IPS-15b (cell line): ENCODE data around the gene CFAP53.
"Not testable (repeated sequence)": the region's sequence is repeated elsewhere in the genome, so short reads cannot be mapped to it uniquely, and the experiment has no call there.

ENCODE experiments used
- H3K27me3 ChIP-seq: one replicate; pipeline ENCODE4 v1.6.1; 2013; ENCODE audit warnings: low read length; ENCODE audit not compliant: control insufficient read depth, insufficient read depth
- H3K36me3 ChIP-seq: one replicate; pipeline ENCODE4 v1.6.1; 2013; ENCODE audit warnings: low read length; ENCODE audit not compliant: control insufficient read depth, insufficient read depth
- H3K4me1 ChIP-seq: one replicate; pipeline ENCODE4 v1.6.1; 2013; ENCODE audit warnings: mild to moderate bottlenecking, low read length; ENCODE audit not compliant: control insufficient read depth, insufficient read depth
- H3K4me3 ChIP-seq: one replicate; pipeline ENCODE4 v1.5.1; 2013; ENCODE audit warnings: low read depth, low read length
- H3K9ac ChIP-seq: one replicate; pipeline ENCODE4 v1.6.1; 2013; ENCODE audit warnings: low read depth, mild to moderate bottlenecking, low read length
- H3K9me3 ChIP-seq: one replicate; pipeline ENCODE4 v1.6.1; 2013; ENCODE audit warnings: mild to moderate bottlenecking, low read length; ENCODE audit not compliant: control insufficient read depth, insufficient read depth

CFAP53 gene

DNA sequence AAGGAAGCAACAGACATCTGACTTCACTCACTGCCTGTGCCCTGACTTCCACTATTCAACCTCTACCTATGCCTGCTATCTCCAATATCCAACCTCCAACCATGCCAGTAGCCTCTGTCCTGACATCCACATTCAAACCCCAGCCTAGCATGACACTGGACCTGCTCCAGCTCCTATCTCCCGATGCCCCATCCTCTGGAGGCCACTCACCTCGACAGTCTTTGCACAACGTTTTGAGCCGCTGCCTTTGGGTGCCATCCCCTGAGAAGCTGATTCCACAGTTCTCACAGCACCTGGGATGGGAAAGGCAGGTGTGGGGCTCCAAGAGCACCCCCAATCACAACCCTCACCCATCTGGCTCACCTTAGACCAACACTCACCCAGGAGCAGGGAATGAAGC is 10.2 kb upstream of the CFAP53 start:
- no peaks in the 10 kb centered on the region for H3K9me3 ChIP-seq
- H3K4me1 ChIP-seq: peaks cover 5% of the 10 kb centered on the region
- H3K36me3 ChIP-seq: peaks cover 50% of the 10 kb centered on the region
- H3K27me3 ChIP-seq: no peaks in the 10 kb centered on the region
- no peak overlapping the region for H3K4me3 ChIP-seq
- H3K9ac ChIP-seq: no peak overlapping the region

DNA sequence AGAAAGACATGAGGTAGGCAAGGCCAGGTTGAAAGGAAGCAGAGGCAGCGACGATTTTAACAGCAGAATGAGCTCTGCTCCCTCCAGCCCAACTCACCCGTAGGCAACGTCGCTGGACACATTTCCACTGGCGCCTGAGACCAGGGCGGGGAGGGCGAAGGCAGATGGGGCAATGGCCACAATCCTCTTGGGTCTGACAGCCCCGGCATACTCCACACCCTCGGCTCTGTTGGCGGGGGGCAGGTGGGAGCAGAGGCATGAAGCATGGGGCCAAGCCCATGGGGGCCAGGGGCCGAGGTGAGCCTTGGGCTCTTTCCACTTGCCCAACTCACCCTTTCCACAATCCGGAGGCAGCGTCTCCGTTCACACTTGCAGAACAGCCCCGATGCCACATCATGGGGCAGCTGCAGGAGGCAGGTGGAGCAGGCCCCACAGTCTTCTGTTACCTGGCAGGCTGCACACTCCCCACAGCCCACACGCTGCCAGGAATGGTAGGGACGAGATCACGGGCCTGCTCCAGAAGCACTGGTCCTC is 9.3 kb upstream of the CFAP53 start:
- no peaks in the 10 kb centered on the region for H3K27me3 ChIP-seq
- H3K36me3 ChIP-seq: peaks cover 50% of the 10 kb centered on the region
- H3K9me3 ChIP-seq: no peaks in the 10 kb centered on the region
- H3K4me3 ChIP-seq: no peak overlapping the region
- H3K4me1 ChIP-seq: peaks cover 4% of the 10 kb centered on the region
- H3K9ac ChIP-seq: no peak overlapping the region

DNA sequence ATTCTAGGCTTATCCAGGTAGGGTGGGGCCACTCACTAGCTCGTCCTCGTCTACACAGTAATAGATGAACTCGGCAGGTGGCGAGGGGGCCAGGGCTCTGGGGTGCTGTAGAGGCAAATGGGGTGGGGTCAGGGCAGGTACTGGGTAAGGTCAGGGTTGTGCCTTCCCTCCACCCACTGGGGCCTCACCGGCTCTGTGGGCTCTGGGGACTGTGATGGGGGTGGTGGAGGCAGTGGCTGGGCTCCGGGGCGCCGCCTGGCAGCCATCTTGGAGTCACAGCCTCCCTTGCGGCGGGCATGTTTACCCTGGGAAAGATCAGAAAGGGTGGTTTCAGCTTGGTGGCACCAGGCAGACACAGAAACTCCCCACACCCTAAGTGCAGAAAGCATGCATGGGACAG is 8.6 kb upstream of the CFAP53 start:
- Histone ChIP-seq H3K4me3 (no peak overlapping the region), H3K36me3 (peaks cover 52% of the 10 kb centered on the region), H3K27me3 (no peaks in the 10 kb centered on the region), H3K4me1 (no peaks in the 10 kb centered on the region), H3K9me3 (no peaks in the 10 kb centered on the region), H3K9ac (no peak overlapping the region)

DNA sequence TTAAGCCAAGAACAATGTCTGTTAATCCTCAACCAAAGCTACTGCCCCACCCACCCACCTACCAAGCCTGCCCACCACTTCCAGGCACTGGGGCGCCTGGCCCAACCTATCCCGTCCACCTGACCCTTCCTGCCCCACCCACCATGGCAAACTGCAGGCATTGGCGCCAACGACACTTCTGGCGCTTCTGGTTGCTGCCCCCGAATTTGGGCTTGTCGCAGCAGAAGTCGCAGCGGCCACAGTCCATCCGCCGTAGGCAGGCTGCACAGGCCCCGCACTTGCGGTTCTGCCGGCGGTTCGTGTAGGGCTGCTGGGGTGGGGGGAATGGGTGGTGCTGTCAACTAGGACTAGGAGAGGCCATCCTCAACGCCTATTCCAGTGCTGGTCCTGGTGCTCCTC is 7.7 kb upstream of the CFAP53 start:
- Histone ChIP-seq H3K4me1 (no peaks in the 10 kb centered on the region), H3K9me3 (no peaks in the 10 kb centered on the region), H3K27me3 (no peaks in the 10 kb centered on the region), H3K4me3 (no peak overlapping the region), H3K9ac (no peak overlapping the region), H3K36me3 (peaks cover 59% of the 10 kb centered on the region)

DNA sequence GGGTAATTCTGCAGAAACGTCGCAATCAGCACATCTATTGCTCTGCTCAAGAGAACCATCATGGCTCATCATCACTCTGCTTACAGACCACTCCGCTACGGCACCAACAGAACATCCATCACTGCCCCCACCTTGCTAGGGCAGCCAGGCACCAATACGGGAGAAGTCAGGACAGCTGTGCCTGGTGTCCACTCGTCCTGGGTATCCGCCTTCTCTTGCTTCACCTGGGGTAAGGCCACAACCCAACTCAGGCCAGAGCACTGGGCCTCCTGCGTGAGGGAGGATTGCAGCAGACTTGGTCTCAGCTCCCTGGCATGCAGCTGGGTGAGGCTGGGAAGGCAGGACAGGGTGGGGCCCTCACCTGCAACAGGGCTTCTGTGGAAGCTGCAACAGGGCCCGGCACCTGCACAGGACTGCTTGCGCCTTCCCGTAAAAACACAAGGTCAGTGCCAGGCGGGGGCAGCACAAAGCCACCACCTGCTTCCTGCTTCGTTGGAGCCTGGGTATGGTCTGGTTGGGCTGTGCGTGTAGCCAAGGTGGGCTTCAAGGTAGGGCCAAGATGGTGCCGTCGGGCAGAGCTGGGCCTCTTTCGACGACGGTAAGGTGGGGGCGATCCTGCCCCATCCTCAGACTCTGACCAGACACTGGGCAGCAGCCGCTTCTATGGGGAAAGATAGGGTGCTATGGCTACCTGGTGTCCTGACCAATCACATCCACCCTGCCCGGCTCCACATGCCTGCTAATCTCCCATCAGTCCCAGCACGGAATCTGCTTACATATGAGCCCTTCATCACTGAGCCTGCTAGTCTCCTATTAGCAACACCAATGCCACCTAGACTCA is 7.1 kb upstream of the CFAP53 start:
- no peaks in the 10 kb centered on the region for H3K4me1 ChIP-seq
- peaks cover 62% of the 10 kb centered on the region for H3K36me3 ChIP-seq
- H3K4me3 ChIP-seq: no peak overlapping the region
- no peak overlapping the region for H3K9ac ChIP-seq
- no peaks in the 10 kb centered on the region for H3K27me3 ChIP-seq
- no peaks in the 10 kb centered on the region for H3K9me3 ChIP-seq

DNA sequence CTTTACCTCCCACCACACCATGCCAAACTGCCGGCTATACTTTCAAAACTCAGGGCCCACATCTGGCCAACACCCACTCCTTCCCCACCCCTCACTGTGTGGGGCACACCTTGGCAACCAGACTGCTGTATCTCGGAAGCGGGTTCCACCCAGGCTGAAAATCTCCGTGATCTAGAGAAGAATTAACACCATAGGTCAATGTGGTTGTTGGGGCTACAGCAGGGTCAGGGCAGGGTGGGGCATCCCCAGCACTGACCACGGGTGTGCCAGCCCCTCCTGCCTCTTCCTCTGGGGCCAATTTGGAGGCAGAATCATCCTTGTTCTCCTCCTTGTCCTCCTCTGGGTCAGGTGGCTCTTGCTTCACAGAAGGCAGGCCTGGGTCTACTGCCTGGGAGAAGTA is 6.3 kb upstream of the CFAP53 start:
- Histone ChIP-seq H3K27me3 (peaks cover 2% of the 10 kb centered on the region), H3K9me3 (no peaks in the 10 kb centered on the region), H3K4me3 (no peak overlapping the region), H3K4me1 (no peaks in the 10 kb centered on the region), H3K36me3 (peaks cover 62% of the 10 kb centered on the region), H3K9ac (no peak overlapping the region)

DNA sequence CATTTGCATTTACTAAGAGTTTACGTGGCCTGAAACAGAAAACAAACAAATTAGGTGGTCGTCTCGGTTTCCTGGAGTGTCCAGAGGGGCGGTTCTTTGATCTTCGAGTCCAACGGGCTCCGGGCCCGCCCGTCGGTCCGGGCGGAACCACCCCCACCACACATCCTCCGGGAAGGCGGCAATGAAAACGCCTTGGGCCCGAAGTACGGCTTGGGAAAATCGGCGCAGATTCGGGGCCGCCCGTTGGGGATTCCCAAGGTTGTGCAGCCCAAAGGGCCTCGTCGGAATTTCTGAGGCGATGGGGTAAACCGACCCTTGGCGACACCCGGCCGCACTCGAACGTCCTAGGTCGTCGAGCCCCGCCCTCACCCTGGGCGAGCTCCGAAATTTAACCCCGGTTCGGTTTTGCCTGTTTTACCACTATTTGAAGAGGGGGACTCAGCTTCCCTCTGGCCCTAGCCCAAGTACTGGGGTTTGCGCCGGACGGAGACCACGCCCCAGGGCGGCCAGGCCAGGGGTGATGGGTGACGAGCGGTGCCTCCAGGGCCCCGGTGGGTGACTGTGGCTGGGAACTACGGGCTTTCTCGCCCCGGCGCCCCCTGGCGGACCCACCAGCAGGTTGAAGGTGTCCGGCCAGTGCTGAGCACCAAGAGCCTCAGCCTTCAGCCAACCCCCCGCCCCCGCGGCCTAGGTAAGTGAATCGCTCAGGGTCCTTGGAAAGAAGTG is 1.9 kb upstream of the CFAP53 start:
- no peak overlapping the region for H3K9ac ChIP-seq
- H3K4me3 ChIP-seq: peak overlapping the region; percentile 81

DNA sequence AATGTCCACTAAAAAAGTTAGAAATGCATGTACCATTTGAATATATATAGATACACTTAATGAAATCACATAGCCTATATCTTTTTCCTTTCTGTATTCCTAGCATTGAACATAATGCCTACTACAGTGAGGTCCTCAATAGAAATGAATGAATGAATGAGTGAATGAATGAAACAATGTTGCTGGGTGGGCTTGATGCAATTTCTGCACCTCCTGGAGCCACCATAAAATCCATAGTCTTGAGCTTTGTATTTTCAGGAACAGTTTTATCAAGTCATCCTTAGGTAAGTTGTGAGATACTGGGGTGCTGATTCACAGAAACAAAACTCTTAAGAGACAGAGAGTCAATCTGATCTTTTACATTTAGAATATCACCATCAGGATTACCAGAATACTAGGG is 3.3 kb downstream of the CFAP53 start:
- no peak overlapping the region for H3K9ac ChIP-seq
- peaks cover 2% of the 10 kb centered on the region for H3K27me3 ChIP-seq
- H3K4me1 ChIP-seq: no peaks in the 10 kb centered on the region
- H3K9me3 ChIP-seq: no peaks in the 10 kb centered on the region
- no peak overlapping the region for H3K4me3 ChIP-seq
- H3K36me3 ChIP-seq: no peaks in the 10 kb centered on the region

More for the DNA sequence above, 1.9 kb upstream of the CFAP53 start:
- H3K9me3 ChIP-seq: no peaks in the 10 kb centered on the region
- H3K27me3 ChIP-seq: peaks cover 2% of the 10 kb centered on the region
- H3K36me3 ChIP-seq: peaks cover 26% of the 10 kb centered on the region
- no peaks in the 10 kb centered on the region for H3K4me1 ChIP-seq

DNA sequence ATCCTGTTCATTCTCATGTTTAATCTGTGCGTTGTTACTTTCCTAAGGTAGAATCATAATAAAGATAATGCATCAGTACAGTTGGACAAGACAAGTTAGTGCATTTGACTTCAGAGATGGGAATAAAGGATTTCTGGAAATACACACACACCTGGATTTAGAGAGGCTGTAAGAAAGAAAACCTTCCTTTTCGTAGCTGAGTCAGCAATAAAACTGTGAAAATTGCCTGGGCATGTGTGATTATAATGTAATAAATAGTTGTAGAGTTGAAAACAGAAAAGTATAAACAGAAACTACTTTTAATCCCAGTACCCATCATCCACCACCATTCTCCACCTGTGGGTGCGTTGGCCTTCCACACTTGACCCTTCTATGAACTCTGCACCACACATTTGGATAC is 15.4 kb downstream of the CFAP53 start:
- Histone ChIP-seq H3K4me1 (no peaks in the 10 kb centered on the region), H3K36me3 (no peaks in the 10 kb centered on the region), H3K4me3 (no peak overlapping the region), H3K9ac (no peak overlapping the region), H3K27me3 (no peaks in the 10 kb centered on the region), H3K9me3 (no peaks in the 10 kb centered on the region)

DNA sequence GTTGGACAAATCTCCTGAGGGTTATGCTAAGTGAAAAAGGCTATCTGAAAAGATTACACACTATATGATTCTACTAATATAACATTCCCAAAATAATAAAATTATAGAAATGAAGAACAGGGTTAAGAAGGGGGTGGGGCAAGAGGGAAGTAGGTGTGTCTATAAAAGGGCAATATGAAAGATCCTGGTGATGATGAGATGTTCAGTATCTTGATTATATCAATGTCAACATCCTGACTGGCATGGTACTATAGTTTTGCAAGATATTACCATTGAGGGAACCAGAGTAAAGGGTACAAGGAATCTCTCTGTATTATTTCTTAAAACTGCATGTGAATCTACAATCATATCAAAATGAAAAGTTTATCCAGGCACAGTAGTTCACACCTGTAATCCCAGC is 16.7 kb downstream of the CFAP53 start:
- H3K9me3 ChIP-seq: no peaks in the 10 kb centered on the region
- H3K27me3 ChIP-seq: no peaks in the 10 kb centered on the region
- H3K4me3 ChIP-seq: no peak overlapping the region
- no peak overlapping the region for H3K9ac ChIP-seq
- H3K4me1 ChIP-seq: no peaks in the 10 kb centered on the region
- no peaks in the 10 kb centered on the region for H3K36me3 ChIP-seq

DNA sequence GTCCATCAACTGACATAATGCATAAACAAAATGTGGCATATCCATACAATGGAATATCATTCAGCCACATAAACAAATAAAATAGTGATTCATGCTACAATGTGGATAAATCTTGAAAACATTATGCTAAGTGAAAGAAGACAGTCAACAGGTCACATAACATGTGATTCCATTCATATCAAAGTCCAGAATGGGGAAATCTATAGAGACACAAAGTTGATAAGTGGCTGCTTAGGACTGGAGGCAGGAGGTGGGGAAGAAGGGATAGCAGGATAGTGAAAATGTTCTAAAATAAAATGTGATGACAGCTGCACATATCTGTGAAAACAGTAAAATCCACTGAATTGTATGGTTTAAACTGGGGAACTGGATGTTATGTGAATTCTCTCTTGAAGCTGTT is 18.7 kb downstream of the CFAP53 start:
- Histone ChIP-seq H3K27me3 (no peaks in the 10 kb centered on the region), H3K9ac (no peak overlapping the region), H3K4me1 (no peaks in the 10 kb centered on the region), H3K4me3 (no peak overlapping the region), H3K9me3 (no peaks in the 10 kb centered on the region), H3K36me3 (no peaks in the 10 kb centered on the region)

DNA sequence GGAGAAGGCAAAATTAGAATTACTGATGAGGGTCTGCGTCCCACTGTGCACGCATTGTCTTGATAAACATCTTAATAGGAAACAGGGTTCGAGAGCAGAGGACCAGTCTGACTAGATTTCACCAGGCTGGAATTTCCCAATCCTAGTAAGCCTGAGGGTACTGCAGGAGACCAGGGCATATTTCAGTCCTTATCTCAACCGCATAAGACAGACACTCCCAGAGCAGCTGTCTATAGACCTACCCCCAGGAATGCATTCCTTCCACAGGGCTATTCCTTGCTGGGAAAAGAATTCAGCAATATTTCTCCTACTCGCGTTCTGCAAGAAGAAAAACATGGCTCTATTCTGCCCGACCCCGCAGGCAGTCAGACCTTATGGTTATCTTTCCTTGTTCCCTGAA is 24.5 kb downstream of the CFAP53 start:
- H3K4me1 ChIP-seq, H3K9me3 ChIP-seq, H3K36me3 ChIP-seq, H3K27me3 ChIP-seq, H3K4me3 ChIP-seq, H3K9ac ChIP-seq: not testable (repeated sequence)
